Mucosa of descending colon (tissue), 3 donors: ENCODE results near the gene INPP5F. TPM values are rescaled to one million over a fixed set of nuclear protein-coding genes. Genes with fewer than 3 reads are reported as not detected.

Experiments used
- ATAC-seq: fragments of 200-7000 bp; cut with Tn5 transposase; one replicate; pipeline ENCODE4 v1.9.1; 2020; ENCODE audit warnings: mild to moderate bottlenecking, moderate library complexity
- DNase-seq, 3 donors: peaks; one replicate each; pipeline ENCODE4 v3.0.0-alpha.2; 2020
- H3K36me3 ChIP-seq: fragments of 200-600 bp; one replicate; pipeline ENCODE4 v1.8.0; 2021; ENCODE audit warnings: low read depth, mild to moderate bottlenecking
- H3K4me1 ChIP-seq: fragments of 200-600 bp; one replicate; pipeline ENCODE4 v1.8.0; 2021; ENCODE audit warnings: low read depth, mild to moderate bottlenecking
- H3K4me3 ChIP-seq: fragments of 200-600 bp; one replicate; pipeline ENCODE4 v1.8.0; 2021; ENCODE audit warnings: mild to moderate bottlenecking
- H3K9me3 ChIP-seq: fragments of 200-600 bp; one replicate; pipeline ENCODE4 v1.8.0; 2021; ENCODE audit warnings: mild to moderate bottlenecking
- intact Hi-C, 2 donors: fragments of 100-400 bp; cut with DNase I in 1 of 2; cut with micrococcal nuclease in 1 of 2; formaldehyde crosslinking; loops; one replicate each; pipeline versions ENCODE4 v1.11.0 to v1.11.1; 2022; cut with DNase I, micrococcal nuclease
- total RNA-seq, 3 donors: library from RNA; stranded (reverse); fragmentation: NEBNext Ultra II Directional in 2 of 3; extraction: Animal tissue kit (Norgen Biotek cat#: 25700) in 2 of 3; gene quantifications; one replicate each; pipeline versions ENCODE4 v1.2.1 to v1.2.4, GENCODE V29; 2021 to 2023
- TF ChIP-seq, protein P1 (sequence below): fragments of 200-600 bp; IDR thresholded peaks from one replicate; pipeline ENCODE4 v1.8.0; 2022; ENCODE audit warnings: antibody characterized with exemption, mild to moderate bottlenecking
- donor health status: DM: no; HTN: no; CAD: no; lungs with moderate emphysema.
- donor health status: DM: no; HTN: no; CAD: no.
- donor health status: DM: no; HTN: yes; CAD: no.

Gene INPP5F
- total RNA-seq, 3 donors from 2014 or later: 12.5 to 19.9 (median 13.2) TPM

DNA sequence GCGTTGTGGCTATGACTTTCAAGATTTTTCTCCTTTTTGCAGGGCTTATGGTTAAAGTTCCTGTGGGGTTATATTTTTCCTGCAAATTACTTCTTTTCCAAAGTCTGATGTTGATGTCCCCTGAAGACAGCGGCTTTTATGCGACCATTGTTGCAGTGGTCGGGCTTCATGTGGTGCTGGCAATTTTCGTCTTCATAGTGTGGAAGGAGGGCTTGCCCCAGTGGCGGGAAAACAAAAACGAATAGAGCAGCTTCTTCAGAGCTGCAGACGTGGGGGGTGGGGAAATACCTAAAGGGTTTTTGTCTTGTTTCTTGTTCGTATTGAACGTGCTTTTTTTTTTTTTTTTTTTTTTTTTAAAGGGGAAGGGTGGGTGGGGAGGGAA lies 93.0 kb downstream of the INPP5F start:
- Histone ChIP-seq H3K36me3 (no peaks in the 10 kb centered on the region), H3K4me1 (no peaks in the 10 kb centered on the region), H3K9me3 (no peaks in the 10 kb centered on the region), H3K4me3 (no peak overlapping the region)
- ATAC-seq (no peak), DNase-seq (no peak)
- intact Hi-C loops: no loop called here
- TF ChIP-seq, protein P1, sequence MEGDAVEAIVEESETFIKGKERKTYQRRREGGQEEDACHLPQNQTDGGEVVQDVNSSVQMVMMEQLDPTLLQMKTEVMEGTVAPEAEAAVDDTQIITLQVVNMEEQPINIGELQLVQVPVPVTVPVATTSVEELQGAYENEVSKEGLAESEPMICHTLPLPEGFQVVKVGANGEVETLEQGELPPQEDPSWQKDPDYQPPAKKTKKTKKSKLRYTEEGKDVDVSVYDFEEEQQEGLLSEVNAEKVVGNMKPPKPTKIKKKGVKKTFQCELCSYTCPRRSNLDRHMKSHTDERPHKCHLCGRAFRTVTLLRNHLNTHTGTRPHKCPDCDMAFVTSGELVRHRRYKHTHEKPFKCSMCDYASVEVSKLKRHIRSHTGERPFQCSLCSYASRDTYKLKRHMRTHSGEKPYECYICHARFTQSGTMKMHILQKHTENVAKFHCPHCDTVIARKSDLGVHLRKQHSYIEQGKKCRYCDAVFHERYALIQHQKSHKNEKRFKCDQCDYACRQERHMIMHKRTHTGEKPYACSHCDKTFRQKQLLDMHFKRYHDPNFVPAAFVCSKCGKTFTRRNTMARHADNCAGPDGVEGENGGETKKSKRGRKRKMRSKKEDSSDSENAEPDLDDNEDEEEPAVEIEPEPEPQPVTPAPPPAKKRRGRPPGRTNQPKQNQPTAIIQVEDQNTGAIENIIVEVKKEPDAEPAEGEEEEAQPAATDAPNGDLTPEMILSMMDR: no peak

- intact Hi-C loops: no loop called here
Measured at GRCh38 chr10:119821182-119821581, 95.3 kb downstream of the INPP5F start.

DNA sequence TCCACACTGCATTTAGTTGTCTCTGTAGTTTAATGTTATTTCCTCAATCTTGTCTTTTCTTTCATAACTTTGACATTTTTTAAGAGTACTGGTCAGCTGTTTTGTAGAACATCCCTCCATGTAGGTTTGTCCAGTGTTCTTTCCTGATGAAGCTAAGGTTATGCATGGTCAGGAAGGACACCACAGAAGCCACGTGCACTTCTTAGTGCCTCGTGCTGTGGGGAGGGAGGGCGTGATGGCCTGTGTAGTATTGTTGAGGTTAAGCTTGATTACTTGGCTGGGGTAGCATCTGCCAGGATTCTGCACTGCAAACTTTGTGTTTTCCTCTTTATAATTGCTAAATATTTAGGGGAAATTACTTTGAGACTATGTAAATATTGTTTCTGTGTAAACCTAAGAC lies 98.4 kb downstream of the INPP5F start:
- H3K36me3 ChIP-seq: no peaks in the 10 kb centered on the region
- H3K9me3 ChIP-seq: no peaks in the 10 kb centered on the region
- no peak overlapping the region for H3K4me3 ChIP-seq
- intact Hi-C loops: no loop called here
- TF ChIP-seq, protein P1: no peak
- DNase-seq (no peak), ATAC-seq (no peak)
- H3K4me1 ChIP-seq: no peaks in the 10 kb centered on the region

More at GRCh38 chr10:119821182-119821581, 95.3 kb downstream of the INPP5F start:
- no peak for ATAC-seq
- no peak for DNase-seq
- no peaks in the 10 kb centered on the region for H3K36me3 ChIP-seq
- H3K4me3 ChIP-seq: no peak overlapping the region
- TF ChIP-seq, protein P1: no peak
- no peaks in the 10 kb centered on the region for H3K4me1 ChIP-seq
- no peaks in the 10 kb centered on the region for H3K9me3 ChIP-seq

DNA sequence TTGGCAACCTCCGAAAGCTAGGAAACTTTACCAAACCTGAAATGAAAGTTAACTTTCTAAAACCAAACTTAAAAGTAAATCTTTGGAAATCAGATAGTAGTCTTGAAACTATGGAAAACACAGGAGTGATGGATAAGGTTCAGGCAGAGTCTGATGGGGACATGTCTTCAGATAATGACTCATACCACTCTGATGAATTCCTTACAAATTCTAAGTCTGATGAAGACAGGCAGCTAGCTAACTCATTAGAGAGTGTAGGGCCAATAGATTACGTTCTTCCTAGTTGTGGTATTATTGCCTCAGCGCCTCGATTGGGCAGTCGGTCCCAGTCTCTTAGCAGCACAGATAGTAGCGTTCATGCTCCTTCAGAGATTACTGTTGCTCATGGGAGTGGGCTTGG lies 100.9 kb downstream of the INPP5F start:
- intact Hi-C loops: no loop called here
- DNase-seq (no peak), ATAC-seq (no peak)
- H3K36me3 ChIP-seq: no peaks in the 10 kb centered on the region
- H3K4me3 ChIP-seq: no peak overlapping the region
- no peaks in the 10 kb centered on the region for H3K4me1 ChIP-seq
- no peaks in the 10 kb centered on the region for H3K9me3 ChIP-seq
- TF ChIP-seq, protein P1: no peak

DNA sequence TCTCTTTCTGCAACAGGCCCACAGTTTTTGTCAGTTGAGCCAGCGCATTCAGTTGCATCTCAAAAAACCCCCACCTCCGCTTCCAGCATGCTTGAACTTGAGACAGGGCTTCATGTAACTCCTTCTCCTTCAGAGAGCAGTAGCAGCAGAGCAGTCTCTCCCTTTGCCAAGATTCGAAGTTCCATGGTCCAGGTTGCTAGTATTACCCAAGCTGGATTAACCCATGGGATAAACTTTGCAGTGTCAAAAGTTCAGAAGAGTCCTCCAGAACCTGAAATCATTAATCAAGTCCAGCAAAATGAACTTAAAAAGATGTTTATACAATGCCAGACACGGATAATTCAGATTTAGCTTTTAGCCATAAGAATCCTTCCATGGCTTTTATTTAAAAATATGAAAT lies 101.6 kb downstream of the INPP5F start:
- TF ChIP-seq, protein P1: no peak
- Histone ChIP-seq H3K4me3 (no peak overlapping the region), H3K4me1 (no peaks in the 10 kb centered on the region), H3K9me3 (no peaks in the 10 kb centered on the region), H3K36me3 (no peaks in the 10 kb centered on the region)
- intact Hi-C loops: no loop called here
- ATAC-seq (no peak), DNase-seq (no peak)

- intact Hi-C loops: no loop called here
- DNase-seq (no peak), ATAC-seq (no peak)
- TF ChIP-seq, protein P1: no peak
- Histone ChIP-seq H3K4me1 (no peaks in the 10 kb centered on the region), H3K9me3 (no peaks in the 10 kb centered on the region), H3K4me3 (no peak overlapping the region), H3K36me3 (no peaks in the 10 kb centered on the region)
Measured at GRCh38 chr10:119829429-119829828, 103.6 kb downstream of the INPP5F start.
